H9 (cell line): ENCODE measurements around the gene IGDCC3. TPM values are rescaled to one million over a fixed set of nuclear protein-coding genes. Genes with fewer than 3 reads are reported as not detected.
A peak's percentile ranks its signal among the peaks of the same experiment; 100 is the strongest.
"Not testable (repeated sequence)": the region's sequence is repeated elsewhere in the genome, so short reads cannot be mapped to it uniquely, and the experiment has no call there.

Source experiments
- DNase-seq: peaks from one replicate; pipeline ENCODE4 v3.0.0-alpha.2; 2017
- H2AFZ ChIP-seq: one replicate; pipeline ENCODE4 v1.6.1; 2013; ENCODE audit warnings: mild to moderate bottlenecking, low read length, control low read depth, moderate library complexity
- H2AK5ac ChIP-seq: 2 replicates; pipeline ENCODE4 v1.6.1; 2013; ENCODE audit warnings: low read length, control low read depth, mixed read lengths; ENCODE audit not compliant: insufficient read length
- H2BK120ac ChIP-seq: one replicate; pipeline ENCODE4 v1.6.1; 2013; ENCODE audit warnings: low read depth, mild to moderate bottlenecking, low read length, control low read depth, inconsistent platforms; ENCODE audit not compliant: poor library complexity, severe bottlenecking
- H2BK12ac ChIP-seq: 2 replicates; pipeline ENCODE4 v1.6.1; 2013; ENCODE audit warnings: low read length, control low read depth, mixed read lengths, low read depth; ENCODE audit not compliant: insufficient read length
- H2BK15ac ChIP-seq: 2 replicates; pipeline ENCODE4 v1.6.1; 2013; ENCODE audit warnings: low read depth, low read length, control low read depth
- H2BK20ac ChIP-seq: one replicate; pipeline ENCODE4 v1.6.1; 2013; ENCODE audit warnings: low read depth, mild to moderate bottlenecking, low read length, control low read depth, inconsistent platforms; ENCODE audit not compliant: poor library complexity, severe bottlenecking
- H2BK5ac ChIP-seq: 2 replicates; pipeline ENCODE4 v1.6.1; 2013; ENCODE audit warnings: low read length, control low read depth, mixed read lengths; ENCODE audit not compliant: insufficient read length
- H3K14ac ChIP-seq: 2 replicates; pipeline ENCODE4 v1.6.1; 2013; ENCODE audit warnings: low read length, control low read depth; ENCODE audit not compliant: insufficient read depth
- H3K18ac ChIP-seq: 2 replicates; pipeline ENCODE4 v1.6.1; 2013; ENCODE audit warnings: low read depth, mild to moderate bottlenecking, mixed read lengths, low read length, control low read depth; ENCODE audit not compliant: insufficient read length
- H3K23ac ChIP-seq: 2 replicates; pipeline ENCODE4 v1.6.1; 2013; ENCODE audit warnings: low read length, control low read depth, mixed read lengths, low read depth; ENCODE audit not compliant: insufficient read length
- H3K23me2 ChIP-seq: 2 replicates; pipeline ENCODE4 v1.6.1; 2013; ENCODE audit warnings: low read depth, mild to moderate bottlenecking, mixed read lengths, low read length, control low read depth; ENCODE audit not compliant: insufficient read length, poor library complexity, severe bottlenecking
- H3K27ac ChIP-seq: 2 replicates; pipeline ENCODE4 v1.5.1; 2013; ENCODE audit warnings: low read length, control low read depth, mixed read lengths, low read depth; ENCODE audit not compliant: insufficient read length
- H3K27me3 ChIP-seq: 2 replicates; pipeline ENCODE4 v1.6.1; 2013; ENCODE audit warnings: low read length, control low read depth, inconsistent platforms; ENCODE audit not compliant: insufficient read depth
- H3K4ac ChIP-seq: 2 replicates; pipeline ENCODE4 v1.6.1; 2013; ENCODE audit warnings: low read depth, mild to moderate bottlenecking, control low read depth, inconsistent platforms, low read length, moderate library complexity
- H3K4me1 ChIP-seq: 2 replicates; pipeline ENCODE4 v1.6.1; 2013; ENCODE audit warnings: low read length, control low read depth, inconsistent platforms; ENCODE audit not compliant: insufficient read depth
- H3K4me2 ChIP-seq: 2 replicates; pipeline ENCODE4 v1.6.1; 2013; ENCODE audit warnings: low read length, control low read depth, mixed read lengths; ENCODE audit not compliant: insufficient read length, insufficient read depth
- H3K56ac ChIP-seq: 2 replicates; pipeline ENCODE4 v1.6.1; 2013; ENCODE audit warnings: low read depth, mild to moderate bottlenecking, mixed read lengths, low read length, control low read depth; ENCODE audit not compliant: insufficient read length
- H3K79me1 ChIP-seq: 2 replicates; pipeline ENCODE4 v1.6.1; 2013; ENCODE audit warnings: low read depth, mild to moderate bottlenecking, moderate library complexity, low read length, control low read depth, inconsistent platforms; ENCODE audit not compliant: insufficient read depth, poor library complexity, severe bottlenecking
- H3K79me2 ChIP-seq: 2 replicates; pipeline ENCODE4 v1.6.1; 2013; ENCODE audit warnings: low read length, control low read depth, inconsistent platforms; ENCODE audit not compliant: insufficient read depth
- H3K9ac ChIP-seq: 2 replicates; pipeline ENCODE4 v1.6.1; 2013; ENCODE audit warnings: low read length, control low read depth, mixed read lengths; ENCODE audit not compliant: insufficient read length; ENCODE audit errors: extremely low read depth
- H3K9me3 ChIP-seq: one replicate; pipeline ENCODE4 v1.6.1; 2013; ENCODE audit warnings: low read depth, low read length, inconsistent platforms; ENCODE audit not compliant: control insufficient read depth
- H3T11ph ChIP-seq: one replicate; pipeline ENCODE4 v1.6.1; 2013; ENCODE audit warnings: mild to moderate bottlenecking, low read length, control low read depth, inconsistent platforms
- H4K20me1 ChIP-seq: one replicate; pipeline ENCODE4 v1.6.1; 2013; ENCODE audit not compliant: control insufficient read depth, insufficient read length, insufficient read depth
- H4K5ac ChIP-seq: 2 replicates; pipeline ENCODE4 v1.6.1; 2013; ENCODE audit warnings: low read depth, mild to moderate bottlenecking, mixed read lengths, low read length, control low read depth; ENCODE audit not compliant: insufficient read length
- H4K8ac ChIP-seq: replicated peaks from 2 replicates; pipeline ENCODE4 v1.6.1; 2013; ENCODE audit warnings: low read length, control low read depth, mixed read lengths, low read depth; ENCODE audit not compliant: insufficient read length
- H4K91ac ChIP-seq: 2 replicates; pipeline ENCODE4 v1.6.1; 2013; ENCODE audit warnings: low read depth, mild to moderate bottlenecking, moderate library complexity, mixed read lengths, low read length, control low read depth; ENCODE audit not compliant: insufficient read length
- H3K27ac Mint-ChIP-seq, 3 experiments: 2 replicates in 2 of 3; 3 replicates in 1 of 3; pipeline ENCODE4 v1.8.0; 2020 to 2021; ENCODE audit warnings: mixed read lengths in 3 of 3, mild to moderate bottlenecking in 1 of 3, moderate library complexity in 1 of 3
- H3K27me3 Mint-ChIP-seq: 2 replicates; pipeline ENCODE4 v1.8.0; 2021; ENCODE audit warnings: low read depth, mild to moderate bottlenecking, moderate library complexity, mixed read lengths
- H3K36me3 Mint-ChIP-seq, 3 experiments: 2 replicates in 2 of 3; 3 replicates in 1 of 3; pipeline ENCODE4 v1.8.0; 2020 to 2021; ENCODE audit warnings: low read depth in 3 of 3, mixed read lengths in 3 of 3; ENCODE audit not compliant: insufficient read depth in 1 of 3
- H3K4me1 Mint-ChIP-seq, 2 experiments: 2 replicates each; pipeline ENCODE4 v1.8.0; 2020; ENCODE audit warnings: mixed read lengths in 2 of 2
- H3K4me3 Mint-ChIP-seq, 2 experiments: 2 replicates in 1 of 2; 3 replicates in 1 of 2; pipeline ENCODE4 v1.8.0; 2020 to 2021; ENCODE audit warnings: mild to moderate bottlenecking in 2 of 2, mixed read lengths in 2 of 2, moderate library complexity in 1 of 2
- H3K9me3 Mint-ChIP-seq, 2 experiments: 2 replicates in 1 of 2; 3 replicates in 1 of 2; pipeline ENCODE4 v1.8.0; 2020; ENCODE audit warnings: mild to moderate bottlenecking in 2 of 2, mixed read lengths in 2 of 2, moderate library complexity in 1 of 2
- CTCF ChIP-seq: fragments of 200-600 bp; sonication (generic); conservative IDR thresholded peaks from 3 replicates; pipeline ENCODE4 v1.8.0; 2021; ENCODE audit warnings: antibody characterized with exemption, mild to moderate bottlenecking
- WGBS: extraction: QIAGEN DNeasy Blood & Tissue Kit; methylation state at CpG from one replicate; pipeline ENCODE4 v1.1.7; 2013; ENCODE audit warnings: missing lambda C conversion rate, low lambda C conversion rate, mixed read lengths; ENCODE audit not compliant: insufficient read length; ENCODE audit errors: extremely low coverage; 5-methylcytosine and 5-hydroxymethylcytosine counted together
- total RNA-seq: library from RNA; stranded (reverse); gene quantifications from 2 replicates; pipeline ENCODE4 v1.2.1, GENCODE V29; 2021

The IGDCC3 gene
- total RNA-seq, 1 experiment from 2014 or later = 18.9 TPM

GRCh38 chr15:65399001-65399706 lies 21.4 kb upstream of the IGDCC3 start:
- no peak overlapping the region for H2BK120ac ChIP-seq
- H3K27ac Mint-ChIP-seq = peak overlapping the region in 2 of 3 experiments; percentile 27 to 50; a peak in 2 of 7 replicates
- no peak for DNase-seq
- H3K36me3 Mint-ChIP-seq = peaks cover 11 to 17% (median 14%) of the 10 kb centered on the region in 3 experiments; a peak in 6 of 7 replicates
- H3K27me3 Mint-ChIP-seq = peaks cover 12% of the 10 kb centered on the region
- H3K4me1 ChIP-seq = peaks cover 3% of the 10 kb centered on the region; the same call in 1 of the 2 replicates
- no peak overlapping the region for H3K4me2 ChIP-seq
- no peak overlapping the region for H3K56ac ChIP-seq
- H2BK15ac ChIP-seq = no peak overlapping the region
- TF ChIP-seq CTCF = no peak
- no peak overlapping the region for H3K18ac ChIP-seq
- no peak overlapping the region for H3K4ac ChIP-seq
- no peak overlapping the region for H3T11ph ChIP-seq
- H4K5ac ChIP-seq = no peak overlapping the region
- H3K79me2 ChIP-seq = no peaks in the 10 kb centered on the region; the same call in 1 of the 2 replicates
- no peak overlapping the region for H4K91ac ChIP-seq
- H3K79me1 ChIP-seq = no peaks in the 10 kb centered on the region
- H3K14ac ChIP-seq = no peak overlapping the region
- H3K4me1 Mint-ChIP-seq = peaks cover 23 to 36% of the 10 kb centered on the region in 2 experiments
- H3K4me3 Mint-ChIP-seq = no peak overlapping the region; a peak in 1 of 5 replicates
- no peak overlapping the region for H2AFZ ChIP-seq
- no peak overlapping the region for H3K9ac ChIP-seq
- H2BK12ac ChIP-seq = no peak overlapping the region
- no peaks in the 10 kb centered on the region for H4K20me1 ChIP-seq
- no peaks in the 10 kb centered on the region for H3K9me3 Mint-ChIP-seq
- H3K27me3 ChIP-seq = peaks cover 18% of the 10 kb centered on the region; the same call in 1 of the 2 replicates
- WGBS = no CpG with 5 or more reads among the region's 11 CpGs
- H2BK5ac ChIP-seq = no peak overlapping the region
- no peak overlapping the region for H2BK20ac ChIP-seq
- no peak overlapping the region for H4K8ac ChIP-seq
- no peak overlapping the region for H2AK5ac ChIP-seq
- peaks cover 11% of the 10 kb centered on the region for H3K23me2 ChIP-seq
- H3K9me3 ChIP-seq = no peaks in the 10 kb centered on the region
- no peak overlapping the region for H3K27ac ChIP-seq
- H3K23ac ChIP-seq = no peak overlapping the region

GRCh38 chr15:65398486-65398885 lies 20.7 kb upstream of the IGDCC3 start:
- peaks cover 18% of the 10 kb centered on the region; the same call in 1 of the 2 replicates for H3K27me3 ChIP-seq
- not testable (repeated sequence) for H3K79me2 ChIP-seq, H3K4ac ChIP-seq, H3T11ph ChIP-seq, H3K27ac Mint-ChIP-seq, H2BK120ac ChIP-seq, H2BK15ac ChIP-seq, H2BK20ac ChIP-seq, H3K23ac ChIP-seq, H3K14ac ChIP-seq, H4K91ac ChIP-seq, H3K79me1 ChIP-seq, H2BK12ac ChIP-seq, H3K9ac ChIP-seq, H3K27ac ChIP-seq, H2AK5ac ChIP-seq, H3K4me3 Mint-ChIP-seq, H3K18ac ChIP-seq, H4K8ac ChIP-seq, H3K56ac ChIP-seq, H3K9me3 ChIP-seq, H2BK5ac ChIP-seq, H3K4me2 ChIP-seq, H2AFZ ChIP-seq, DNase-seq, H4K20me1 ChIP-seq, H3K4me1 ChIP-seq, H4K5ac ChIP-seq, H3K9me3 Mint-ChIP-seq
- H3K4me1 Mint-ChIP-seq = peaks cover 16 to 29% of the 10 kb centered on the region in 2 experiments
- WGBS = no CpG with 5 or more reads among the region's 16 CpGs
- peaks cover 12% of the 10 kb centered on the region for H3K27me3 Mint-ChIP-seq
- peaks cover 11% of the 10 kb centered on the region for H3K23me2 ChIP-seq
- peaks cover 17 to 24% (median 17%) of the 10 kb centered on the region in 3 experiments; a peak in 6 of 7 replicates for H3K36me3 Mint-ChIP-seq
